Fibroblast of pulmonary artery (primary cell): ENCODE results near the gene PTPRN2.

Experiments used
- DNase-seq: peaks from one replicate; pipeline ENCODE4 v3.0.0-alpha.2; 2010; ENCODE audit warnings: low read depth
- H3K4me3 ChIP-seq: replicated peaks from 2 replicates; pipeline ENCODE4 v1.5.1; 2011; ENCODE audit warnings: low read depth, mild to moderate bottlenecking, control low read depth, low read length, moderate library complexity
- CTCF ChIP-seq: IDR thresholded peaks from 2 replicates; pipeline ENCODE4 v1.5.1; 2011; ENCODE audit warnings: mild to moderate bottlenecking, control low read depth, low read length, inconsistent platforms; ENCODE audit errors: missing control alignments

Gene PTPRN2

GRCh38 chr7:158176561-158177173 lies 411.0 kb downstream of the PTPRN2 start:
- no peak overlapping the region for H3K4me3 ChIP-seq
- TF ChIP-seq CTCF = no peak
- no peak for DNase-seq

- no peak for DNase-seq
- TF ChIP-seq CTCF = no peak
Measured at GRCh38 chr7:158175779-158176178, 411.8 kb downstream of the PTPRN2 start.

GRCh38 chr7:158174947-158175346 lies 412.7 kb downstream of the PTPRN2 start:
- TF ChIP-seq CTCF = no peak
- no peak overlapping the region for H3K4me3 ChIP-seq
- no peak for DNase-seq

More at GRCh38 chr7:158175779-158176178, 411.8 kb downstream of the PTPRN2 start:
- H3K4me3 ChIP-seq = no peak overlapping the region

- no peak for DNase-seq
- no peak for TF ChIP-seq CTCF
Measured at GRCh38 chr7:158167373-158167772, 420.2 kb downstream of the PTPRN2 start.

GRCh38 chr7:158166386-158167340 lies 421.0 kb downstream of the PTPRN2 start:
- H3K4me3 ChIP-seq = no peak overlapping the region
- no peak for DNase-seq
- no peak for TF ChIP-seq CTCF

More at GRCh38 chr7:158167373-158167772, 420.2 kb downstream of the PTPRN2 start:
- no peak overlapping the region for H3K4me3 ChIP-seq

GRCh38 chr7:158165711-158166110 lies 421.9 kb downstream of the PTPRN2 start:
- no peak for TF ChIP-seq CTCF
- no peak for DNase-seq
- no peak overlapping the region for H3K4me3 ChIP-seq
